ENCODE measurements around the gene KLF4. TPM values are rescaled to one million over a fixed set of nuclear protein-coding genes. Genes with fewer than 3 reads are reported as not detected.

The KLF4 gene
- total and polyA plus RNA-seq, 2 donors from 2014 or later, result 13.5 to 69.4 TPM

GRCh38 chr9:107453479-107453878 is 36.1 kb downstream of the KLF4 start:
- H3K27ac ChIP-seq (ENCODE audit: low read depth in 2 of 2, low read length in 2 of 2), result no peak overlapping the region
- H3K4me3 ChIP-seq (ENCODE audit: low read length in 3 of 3), result no peak overlapping the region
- no peaks in the 10 kb centered on the region for H3K36me3 ChIP-seq (ENCODE audit: control insufficient read depth in 2 of 3, insufficient read depth in 3 of 3, low read length in 3 of 3)
- no peaks in the 10 kb centered on the region for H3K9me3 ChIP-seq (ENCODE audit: control insufficient read depth in 2 of 3, insufficient read depth in 1 of 3, low read length in 3 of 3)
- intact Hi-C loops (cut with DNase I), result no loop called here
- H3K4me1 ChIP-seq (ENCODE audit: control insufficient read depth in 2 of 3, insufficient read depth in 2 of 3, low read depth in 1 of 3, low read length in 3 of 3), result no peaks in the 10 kb centered on the region
- no peak overlapping the region for H3K9ac ChIP-seq (ENCODE audit: low read length in 3 of 3)
- DNase-seq (no peak), FAIRE-seq (no peak)
- no peaks in the 10 kb centered on the region for H3K27me3 ChIP-seq (ENCODE audit: control insufficient read depth, insufficient read depth, low read length)
- no peak for TF ChIP-seq CTCF (IDR thresholded peaks at IDR 0.05; ENCODE audit: borderline replicate concordance, extremely low read depth, insufficient read depth)

- Histone ChIP-seq H3K9ac (ENCODE audit: low read length in 3 of 3) (no peak overlapping the region), H3K27me3 (ENCODE audit: control insufficient read depth, insufficient read depth, low read length) (no peaks in the 10 kb centered on the region), H3K36me3 (ENCODE audit: control insufficient read depth in 2 of 3, insufficient read depth in 3 of 3, low read length in 3 of 3) (no peaks in the 10 kb centered on the region), H3K4me1 (ENCODE audit: control insufficient read depth in 2 of 3, insufficient read depth in 2 of 3, low read depth in 1 of 3, low read length in 3 of 3) (no peaks in the 10 kb centered on the region), H3K27ac (ENCODE audit: low read depth in 2 of 2, low read length in 2 of 2) (no peak overlapping the region), H3K9me3 (ENCODE audit: control insufficient read depth in 2 of 3, insufficient read depth in 1 of 3, low read length in 3 of 3) (no peaks in the 10 kb centered on the region), H3K4me3 (ENCODE audit: low read length in 3 of 3) (no peak overlapping the region)
- DNase-seq, result no peak
- no peak for TF ChIP-seq CTCF (IDR thresholded peaks at IDR 0.05; ENCODE audit: borderline replicate concordance, extremely low read depth, insufficient read depth)
- FAIRE-seq, result no peak
- intact Hi-C loops (cut with DNase I), result no loop called here
Measured at GRCh38 chr9:107447834-107448233, 41.7 kb downstream of the KLF4 start.

GRCh38 chr9:107447081-107447480 is 42.5 kb downstream of the KLF4 start:
- Histone ChIP-seq H3K27me3 (ENCODE audit: control insufficient read depth, insufficient read depth, low read length) (no peaks in the 10 kb centered on the region), H3K27ac (ENCODE audit: low read depth in 2 of 2, low read length in 2 of 2) (no peak overlapping the region), H3K9me3 (ENCODE audit: control insufficient read depth in 2 of 3, insufficient read depth in 1 of 3, low read length in 3 of 3) (no peaks in the 10 kb centered on the region), H3K4me1 (ENCODE audit: control insufficient read depth in 2 of 3, insufficient read depth in 2 of 3, low read depth in 1 of 3, low read length in 3 of 3) (no peaks in the 10 kb centered on the region), H3K36me3 (ENCODE audit: control insufficient read depth in 2 of 3, insufficient read depth in 3 of 3, low read length in 3 of 3) (no peaks in the 10 kb centered on the region), H3K4me3 (ENCODE audit: low read length in 3 of 3) (no peak overlapping the region), H3K9ac (ENCODE audit: low read length in 3 of 3) (no peak overlapping the region)
- DNase-seq (no peak), FAIRE-seq (no peak)
- intact Hi-C loops (cut with DNase I), result no loop called here
- TF ChIP-seq CTCF (IDR thresholded peaks at IDR 0.05; ENCODE audit: borderline replicate concordance, extremely low read depth, insufficient read depth), result no peak

- Histone ChIP-seq H3K27ac (ENCODE audit: low read depth in 2 of 2, low read length in 2 of 2) (no peak overlapping the region), H3K4me3 (ENCODE audit: low read length in 3 of 3) (no peak overlapping the region), H3K27me3 (ENCODE audit: control insufficient read depth, insufficient read depth, low read length) (no peaks in the 10 kb centered on the region), H3K36me3 (ENCODE audit: control insufficient read depth in 2 of 3, insufficient read depth in 3 of 3, low read length in 3 of 3) (no peaks in the 10 kb centered on the region), H3K4me1 (ENCODE audit: control insufficient read depth in 2 of 3, insufficient read depth in 2 of 3, low read depth in 1 of 3, low read length in 3 of 3) (no peaks in the 10 kb centered on the region), H3K9ac (ENCODE audit: low read length in 3 of 3) (no peak overlapping the region), H3K9me3 (ENCODE audit: control insufficient read depth in 2 of 3, insufficient read depth in 1 of 3, low read length in 3 of 3) (no peaks in the 10 kb centered on the region)
- no peak for TF ChIP-seq CTCF (IDR thresholded peaks at IDR 0.05; ENCODE audit: borderline replicate concordance, extremely low read depth, insufficient read depth)
- FAIRE-seq (no peak), DNase-seq (no peak)
- intact Hi-C loops (cut with DNase I), result no loop called here
Measured at GRCh38 chr9:107446491-107446890, 43.1 kb downstream of the KLF4 start.
